Natural killer cell treated with Interleukin-12 subunit alpha and Interleukin-12 subunit beta and Interleukin-15 and Interleukin-18, amount 100 ng/mL, for 72 hours (primary cell): ENCODE data around the gene KHDC4. TPM values are rescaled to one million over a fixed set of nuclear protein-coding genes. Genes with fewer than 3 reads are reported as not detected.
"Not testable (repeated sequence)": the region's sequence is repeated elsewhere in the genome, so short reads cannot be mapped to it uniquely, and the experiment has no call there.

Experiments used
- ATAC-seq, 2 donors: fragments of 150-1000 bp; cut with Tn5 transposase in 1 of 2; sonication (Bioruptor Pico), chemical (Tn5 transposase) in 1 of 2; 2 replicates each; pipeline ENCODE4 v1.10.0; 2021
- DNase-seq: peaks from one replicate; pipeline ENCODE4 v3.0.0; 2022; ENCODE audit warnings: low spot score
- H3K27ac Mint-ChIP-seq, 2 donors: 1 replicate in 1 of 2; 2 replicates in 1 of 2; pipeline ENCODE4 v1.8.0; 2022; ENCODE audit warnings: mixed read lengths in 2 of 2, mild to moderate bottlenecking in 1 of 2, moderate library complexity in 1 of 2
- H3K27me3 Mint-ChIP-seq, 2 donors: 1 replicate in 1 of 2; 2 replicates in 1 of 2; pipeline ENCODE4 v1.8.0; 2022; ENCODE audit warnings: mixed read lengths in 2 of 2
- H3K36me3 Mint-ChIP-seq: one replicate; pipeline ENCODE4 v1.8.0; 2022; ENCODE audit warnings: mixed read lengths
- H3K4me1 Mint-ChIP-seq, 2 donors: 1 replicate in 1 of 2; 2 replicates in 1 of 2; pipeline ENCODE4 v1.8.0; 2022; ENCODE audit warnings: low read depth in 2 of 2, mixed read lengths in 2 of 2, mild to moderate bottlenecking in 1 of 2
- H3K4me3 Mint-ChIP-seq: one replicate; pipeline ENCODE4 v1.8.0; 2022; ENCODE audit warnings: mixed read lengths
- H3K9me3 Mint-ChIP-seq: 2 replicates; pipeline ENCODE4 v1.8.0; 2022; ENCODE audit warnings: mixed read lengths
- total RNA-seq, 2 donors: library from RNA; stranded (reverse); gene quantifications; one replicate each; pipeline ENCODE4 v1.2.3, GENCODE V29; 2022

Gene KHDC4
- total RNA-seq, 2 donors from 2014 or later: 47.6 to 96.0 TPM

DNA sequence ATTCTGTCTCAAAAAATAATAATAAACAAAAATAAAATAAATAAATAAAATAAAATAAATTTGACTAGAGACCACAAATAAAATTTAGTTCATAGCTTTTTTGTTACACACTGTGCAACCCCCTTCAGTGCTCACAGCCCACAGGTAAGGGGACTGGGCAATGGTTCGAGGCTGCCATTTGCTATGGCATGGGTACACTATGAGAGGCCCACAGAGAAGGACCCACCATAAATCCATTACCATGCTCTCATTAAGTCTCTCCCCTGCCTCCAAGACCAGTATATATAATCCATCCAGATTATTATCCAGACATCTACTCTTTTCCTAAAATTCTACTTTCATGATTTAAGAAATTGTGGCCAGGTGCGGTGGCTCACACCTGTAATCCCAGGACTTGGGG is 14.4 kb downstream of the KHDC4 start:
- Mint-ChIP-seq H3K36me3 (peaks cover 36% of the 10 kb centered on the region), H3K4me1 (peaks cover 9 to 12% of the 10 kb centered on the region in 2 donors), H3K4me3 (no peak overlapping the region), H3K27me3 (no peaks in the 10 kb centered on the region), H3K9me3 (no peaks in the 10 kb centered on the region), H3K27ac (no peak overlapping the region)
- ATAC-seq: no peak
- no peak for DNase-seq

GRCh38 chr1:155918660-155919059 is 15.6 kb downstream of the KHDC4 start:
- DNase-seq (no peak), ATAC-seq (no peak)
- Mint-ChIP-seq H3K9me3 (no peaks in the 10 kb centered on the region), H3K4me1 (peaks cover 9 to 12% of the 10 kb centered on the region in 2 donors), H3K27ac (no peak overlapping the region), H3K27me3 (no peaks in the 10 kb centered on the region), H3K4me3 (no peak overlapping the region), H3K36me3 (peaks cover 45% of the 10 kb centered on the region)

- peaks cover 25 to 34% of the 10 kb centered on the region in 2 donors for H3K4me1 Mint-ChIP-seq
- no peak for DNase-seq
- H3K4me3 Mint-ChIP-seq: no peak overlapping the region
- H3K27ac Mint-ChIP-seq: peak overlapping the region in 1 of 2 donors; percentile 37
- no peak for ATAC-seq
- no peaks in the 10 kb centered on the region for H3K27me3 Mint-ChIP-seq
- H3K9me3 Mint-ChIP-seq: no peaks in the 10 kb centered on the region
- H3K36me3 Mint-ChIP-seq: peaks cover 28% of the 10 kb centered on the region
These were observed 20.1 kb downstream of the KHDC4 start for GRCh38 chr1:155913969-155914757.

DNA sequence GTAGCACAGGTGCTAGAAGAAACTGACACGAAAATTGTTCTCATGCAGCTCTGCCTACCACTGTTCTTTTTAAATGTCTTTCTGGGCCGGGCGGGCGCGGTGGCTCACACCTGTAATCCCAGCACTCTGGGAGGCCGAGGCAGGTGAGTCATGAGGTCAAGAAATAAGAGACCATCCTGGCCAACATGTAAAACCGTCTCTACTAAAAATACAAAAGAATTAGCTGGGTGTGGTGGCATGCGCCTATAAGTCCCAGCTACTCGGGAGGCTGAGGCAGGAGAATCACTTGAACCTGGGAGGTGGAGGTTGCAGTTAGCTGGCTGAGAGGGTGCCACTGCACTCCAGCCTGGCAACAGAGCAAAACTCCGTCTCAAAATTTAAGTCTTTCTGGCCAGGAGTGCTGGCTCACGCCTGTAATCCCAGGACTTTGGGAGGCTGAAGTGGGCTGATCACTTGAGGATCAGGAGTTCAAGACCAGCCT is 22.1 kb downstream of the KHDC4 start:
- H3K36me3 Mint-ChIP-seq: peaks cover 19% of the 10 kb centered on the region
- no peak for ATAC-seq
- peak overlapping the region; percentile 91 to 99 for H3K27ac Mint-ChIP-seq
- DNase-seq: no peak
- peak overlapping the region; percentile 93 for H3K4me3 Mint-ChIP-seq
- H3K4me1 Mint-ChIP-seq: peaks cover 23 to 32% of the 10 kb centered on the region in 2 donors
- no peaks in the 10 kb centered on the region for H3K9me3 Mint-ChIP-seq
- no peaks in the 10 kb centered on the region for H3K27me3 Mint-ChIP-seq

GRCh38 chr1:155911156-155912055 is 22.8 kb downstream of the KHDC4 start, which contains the start of gene RIT1:
RIT1 (minus strand) TSS chr1:155911349; CDS start chr1:155910761, 588 bp downstream.
- H3K9me3 Mint-ChIP-seq: no peaks in the 10 kb centered on the region
- H3K4me1 Mint-ChIP-seq: peaks cover 19 to 25% of the 10 kb centered on the region in 2 donors
- ATAC-seq (peak; percentile 99), DNase-seq (peak; percentile 89)
- H3K27ac Mint-ChIP-seq: peak within 1 kb of the TSS; percentile 91 to 99
- peaks cover 12% of the 10 kb centered on the region for H3K36me3 Mint-ChIP-seq
- peak within 1 kb of the TSS; percentile 93 for H3K4me3 Mint-ChIP-seq
- H3K27me3 Mint-ChIP-seq: no peaks in the 10 kb centered on the region

- peak overlapping the region; percentile 91 to 99 for H3K27ac Mint-ChIP-seq
- H3K4me1 Mint-ChIP-seq: peaks cover 19 to 25% of the 10 kb centered on the region in 2 donors
- no peak for DNase-seq
- H3K4me3 Mint-ChIP-seq: peak overlapping the region; percentile 93
- peak; percentile 45 to 66 for ATAC-seq
- peaks cover 11% of the 10 kb centered on the region for H3K36me3 Mint-ChIP-seq
- H3K27me3 Mint-ChIP-seq: no peaks in the 10 kb centered on the region
- no peaks in the 10 kb centered on the region for H3K9me3 Mint-ChIP-seq
These were observed 23.5 kb downstream of the KHDC4 start for GRCh38 chr1:155910621-155911121.

GRCh38 chr1:155909894-155910293 is 24.3 kb downstream of the KHDC4 start:
- DNase-seq (no peak), ATAC-seq (no peak)
- peaks cover 19 to 25% of the 10 kb centered on the region in 2 donors for H3K4me1 Mint-ChIP-seq
- peak overlapping the region; percentile 93 for H3K4me3 Mint-ChIP-seq
- H3K9me3 Mint-ChIP-seq: no peaks in the 10 kb centered on the region
- H3K36me3 Mint-ChIP-seq: peaks cover 9% of the 10 kb centered on the region
- peak overlapping the region; percentile 91 to 99 for H3K27ac Mint-ChIP-seq
- no peaks in the 10 kb centered on the region for H3K27me3 Mint-ChIP-seq

GRCh38 chr1:155904261-155904660 is 30.0 kb downstream of the KHDC4 start:
- H3K9me3 Mint-ChIP-seq: no peaks in the 10 kb centered on the region
- H3K36me3 Mint-ChIP-seq: peaks cover 20% of the 10 kb centered on the region
- H3K27me3 Mint-ChIP-seq: no peaks in the 10 kb centered on the region
- DNase-seq: no peak
- no peak overlapping the region for H3K27ac Mint-ChIP-seq
- peaks cover 7 to 8% of the 10 kb centered on the region in 2 donors for H3K4me1 Mint-ChIP-seq
- no peak overlapping the region for H3K4me3 Mint-ChIP-seq
- no peak for ATAC-seq

- Mint-ChIP-seq H3K9me3 (no peaks in the 10 kb centered on the region), H3K4me3 (no peak overlapping the region), H3K4me1 (peaks cover 8 to 13% of the 10 kb centered on the region in 2 donors), H3K36me3 (peaks cover 27% of the 10 kb centered on the region), H3K27me3 (no peaks in the 10 kb centered on the region), H3K27ac (no peak overlapping the region)
- ATAC-seq: no peak
- no peak for DNase-seq
These were observed 34.1 kb downstream of the KHDC4 start for GRCh38 chr1:155900161-155900560.

GRCh38 chr1:155899683-155900082 is 34.5 kb downstream of the KHDC4 start:
- no peak for ATAC-seq
- no peak for DNase-seq
- no peaks in the 10 kb centered on the region for H3K9me3 Mint-ChIP-seq
- H3K36me3 Mint-ChIP-seq: peaks cover 26% of the 10 kb centered on the region
- no peaks in the 10 kb centered on the region for H3K27me3 Mint-ChIP-seq
- no peak overlapping the region for H3K4me3 Mint-ChIP-seq
- H3K27ac Mint-ChIP-seq: no peak overlapping the region
- H3K4me1 Mint-ChIP-seq: peaks cover 8 to 13% of the 10 kb centered on the region in 2 donors

GRCh38 chr1:155898888-155899287 is 35.3 kb downstream of the KHDC4 start:
- Mint-ChIP-seq H3K4me3 (no peak overlapping the region), H3K27me3 (no peaks in the 10 kb centered on the region), H3K9me3 (no peaks in the 10 kb centered on the region), H3K27ac (no peak overlapping the region), H3K4me1 (peaks cover 6 to 8% of the 10 kb centered on the region in 2 donors), H3K36me3 (peaks cover 20% of the 10 kb centered on the region)
- ATAC-seq (no peak), DNase-seq (no peak)

DNA sequence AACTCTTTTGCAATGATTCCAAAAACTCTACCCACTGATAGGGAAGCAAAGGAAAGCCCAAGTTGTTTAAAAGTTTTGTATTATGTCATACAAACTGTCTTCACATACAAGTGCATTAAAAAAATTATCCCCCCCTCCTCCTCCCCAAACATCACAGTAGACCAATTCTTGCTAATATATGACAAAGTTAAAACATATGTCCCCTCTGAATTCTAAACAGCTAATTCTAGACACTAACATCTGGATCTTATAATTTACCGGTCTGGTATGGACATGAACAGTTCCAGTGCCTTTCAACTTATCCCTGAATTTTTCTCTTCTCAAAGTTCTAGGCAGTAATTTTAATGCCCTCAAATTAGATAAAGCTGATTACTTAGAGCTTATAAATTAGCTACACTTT is 36.5 kb downstream of the KHDC4 start:
- peak overlapping the region in 1 of 2 donors; percentile 33 for H3K27ac Mint-ChIP-seq
- peaks cover 17% of the 10 kb centered on the region in 2 donors for H3K4me1 Mint-ChIP-seq
- H3K36me3 Mint-ChIP-seq: peaks cover 20% of the 10 kb centered on the region

GRCh38 chr1:155896476-155896875 is 37.7 kb downstream of the KHDC4 start:
- H3K4me3 Mint-ChIP-seq, ATAC-seq, H3K27ac Mint-ChIP-seq, H3K27me3 Mint-ChIP-seq, DNase-seq, H3K9me3 Mint-ChIP-seq: not testable (repeated sequence)
- peaks cover 20% of the 10 kb centered on the region for H3K36me3 Mint-ChIP-seq
- H3K4me1 Mint-ChIP-seq: peaks cover 17% of the 10 kb centered on the region in 2 donors

More for the DNA sequence above, 36.5 kb downstream of the KHDC4 start:
- Mint-ChIP-seq H3K4me3 (no peak overlapping the region), H3K9me3 (no peaks in the 10 kb centered on the region), H3K27me3 (no peaks in the 10 kb centered on the region)
- no peak for ATAC-seq
- DNase-seq: no peak
